BE2C (cell line): ENCODE results near the gene XG.

Experiments
- DNase-seq: peaks from one replicate; pipeline ENCODE4 v3.0.0-alpha.2; 2020
- H3K27me3 ChIP-seq: fragments of 250-450 bp; sonication (Bioruptor Pico); 2 replicates; pipeline ENCODE4 v1.5.1; 2020; ENCODE audit warnings: mild to moderate bottlenecking
- H3K36me3 ChIP-seq: fragments of 250-450 bp; sonication (Bioruptor Pico); 2 replicates; pipeline ENCODE4 v1.5.1; 2020; ENCODE audit warnings: mild to moderate bottlenecking
- H3K4me1 ChIP-seq: fragments of 250-450 bp; sonication (Bioruptor Pico); 2 replicates; pipeline ENCODE4 v1.5.1; 2020
- H3K4me3 ChIP-seq: 2 replicates; pipeline ENCODE4 v1.5.1; 2011; ENCODE audit warnings: low read depth, low read length
- H3K9me3 ChIP-seq: fragments of 250-450 bp; sonication (Bioruptor Pico); 2 replicates; pipeline ENCODE4 v1.5.1; 2020
- CTCF ChIP-seq: IDR thresholded peaks from 2 replicates; pipeline ENCODE4 v1.5.1; 2012; ENCODE audit warnings: mild to moderate bottlenecking, low read depth, low read length

The XG gene

GRCh38 chrX:2819345-2820135, 67.7 kb downstream of the XG start:
- peak; percentile 13; the same call in 1 of the 2 replicates for TF ChIP-seq CTCF
- no peak overlapping the region for H3K4me3 ChIP-seq
- no peaks in the 10 kb centered on the region for H3K4me1 ChIP-seq
- H3K27me3 ChIP-seq, result no peaks in the 10 kb centered on the region
- no peak for DNase-seq
- no peaks in the 10 kb centered on the region for H3K36me3 ChIP-seq
- H3K9me3 ChIP-seq, result no peaks in the 10 kb centered on the region

- Histone ChIP-seq H3K9me3 (no peaks in the 10 kb centered on the region), H3K36me3 (no peaks in the 10 kb centered on the region), H3K27me3 (no peaks in the 10 kb centered on the region), H3K4me3 (no peak overlapping the region), H3K4me1 (no peaks in the 10 kb centered on the region)
- no peak for TF ChIP-seq CTCF
- no peak for DNase-seq
Measured at GRCh38 chrX:2820136-2820771, 68.4 kb downstream of the XG start.

- H3K36me3 ChIP-seq, result no peaks in the 10 kb centered on the region
- no peaks in the 10 kb centered on the region for H3K27me3 ChIP-seq
- no peak for DNase-seq
- no peaks in the 10 kb centered on the region for H3K4me1 ChIP-seq
- H3K9me3 ChIP-seq, result no peaks in the 10 kb centered on the region
- no peak for TF ChIP-seq CTCF
- no peak overlapping the region for H3K4me3 ChIP-seq
Measured at GRCh38 chrX:2823795-2824386, 72.1 kb downstream of the XG start.

- Histone ChIP-seq H3K9me3 (no peaks in the 10 kb centered on the region), H3K4me3 (no peak overlapping the region), H3K4me1 (no peaks in the 10 kb centered on the region), H3K27me3 (no peaks in the 10 kb centered on the region), H3K36me3 (no peaks in the 10 kb centered on the region)
- TF ChIP-seq CTCF, result no peak
- no peak for DNase-seq
Measured at GRCh38 chrX:2824886-2825285, 73.0 kb downstream of the XG start.

GRCh38 chrX:2828344-2828958, 76.6 kb downstream of the XG start, which contains the start of gene GYG2:
Gene GYG2, plus strand, starts transcription at chrX:2828930. Its CDS starts 1,259 bp downstream, at chrX:2830189.
- Histone ChIP-seq H3K4me1 (no peaks in the 10 kb centered on the region), H3K9me3 (no peaks in the 10 kb centered on the region), H3K27me3 (no peaks in the 10 kb centered on the region), H3K4me3 (no peak within 1 kb of the TSS), H3K36me3 (no peaks in the 10 kb centered on the region)
- peak; percentile 6 for DNase-seq
- TF ChIP-seq CTCF, result no peak
